Thyroid gland (tissue), 4 donors: ENCODE measurements around the gene ATAD3A.
"Not testable (repeated sequence)": the region's sequence is repeated elsewhere in the genome, so short reads cannot be mapped to it uniquely, and the experiment has no call there.

Source experiments
- CTCF ChIP-seq, 6 experiments: fragments of 200-600 bp in 3 of 6; fragments of 450-650 bp in 3 of 6; sonication (generic) in 3 of 6; IDR thresholded peaks; one replicate each; pipeline ENCODE4 v1.5.1; 2016 to 2019; ENCODE audit warnings: antibody characterized with exemption in 6 of 6, mild to moderate bottlenecking in 2 of 6, inconsistent platforms in 1 of 6, moderate library complexity in 1 of 6
- POLR2A ChIP-seq, 2 donors: fragments of 450-650 bp; IDR thresholded peaks; one replicate each; pipeline ENCODE4 v1.6.1; 2017; ENCODE audit warnings: antibody characterized with exemption in 2 of 2, mild to moderate bottlenecking in 2 of 2, moderate library complexity in 1 of 2

GRCh38 chr1:1494311-1494710, 17.7 kb upstream of the ATAD3A start:
- TF ChIP-seq POLR2A, CTCF (IDR thresholded peaks at IDR 0.05): not testable (repeated sequence)
